GM12878 (cell line): ENCODE data around the gene PLEKHG4B. TPM values are rescaled to one million over a fixed set of nuclear protein-coding genes. Genes with fewer than 3 reads are reported as not detected.

Experiments used
- ATAC-seq: fragments of 200-7000 bp; cut with Tn5 transposase; 3 replicates; pipeline ENCODE4 v1.9.1; 2020; ENCODE audit warnings: mild to moderate bottlenecking, moderate library complexity
- BruUV-seq: library from RNA; stranded (reverse); fragments of 400-500 nt; replicated peaks from 2 replicates; lab custom pipeline; 2021; lab: Mats Ljungman, UMichigan
- CTCF ChIA-PET: fragments of 300-600 bp; sonication (Branson Sonifier 250); formaldehyde crosslinking; extraction: SDS; loops from one replicate; lab custom pipeline; 2021; ENCODE audit warnings: inconsistent platforms; lab: Yijun Ruan, JAX
- POLR2A ChIA-PET: fragments of 350-600 bp; formaldehyde crosslinking; extraction: SDS; loops from one replicate; lab custom pipeline; 2021; ENCODE audit warnings: inconsistent platforms; lab: Charles Lee
- RAD21 ChIA-PET: fragments of 300-600 bp; sonication (Branson Sonifier 250); formaldehyde crosslinking; loops from one replicate; lab custom pipeline; 2023; ENCODE audit warnings: antibody characterized with exemption; ENCODE audit not compliant: unreplicated experiment; lab: Charles Lee
- SMC1A ChIA-PET: fragments of 300-600 bp; sonication (Branson Sonifier 250); formaldehyde crosslinking; loops from one replicate; lab custom pipeline; 2023; ENCODE audit not compliant: unreplicated experiment, uncharacterized antibody; lab: Charles Lee
- DNase-seq: peaks from one replicate; pipeline ENCODE4 v3.0.0-alpha.2; 2011; ENCODE audit warnings: low read depth, low spot score
- FAIRE-seq: peaks from 3 replicates; lab custom pipeline; 2011; peaks lifted over from hg19 to GRCh38; lab: Jason Lieb, UNC
- H2AFZ ChIP-seq: 2 replicates; pipeline ENCODE4 v1.6.0; 2011; ENCODE audit warnings: low read depth, low read length, control low read depth; ENCODE audit not compliant: control insufficient read depth
- H3K27ac ChIP-seq: 2 replicates; pipeline ENCODE4 v1.5.1; 2011; ENCODE audit warnings: control low read depth; ENCODE audit not compliant: control insufficient read depth, insufficient read depth
- H3K27me3 ChIP-seq, 2 experiments: replicated peaks in 1 of 2; 2 replicates each; pipeline versions ENCODE4 v1.6.0 to v1.6.1; 2011; ENCODE audit warnings: low read length in 1 of 2; ENCODE audit not compliant: control insufficient read depth in 2 of 2, insufficient read depth in 2 of 2
- H3K36me3 ChIP-seq, 2 experiments: 2 replicates each; pipeline ENCODE4 v1.5.1; 2011; ENCODE audit warnings: low read length in 1 of 2; ENCODE audit not compliant: control insufficient read depth in 2 of 2, insufficient read depth in 2 of 2
- H3K4me1 ChIP-seq: 2 replicates; pipeline ENCODE4 v1.6.1; 2011; ENCODE audit warnings: mild to moderate bottlenecking, low read length, moderate library complexity, mixed read lengths; ENCODE audit not compliant: control insufficient read depth, insufficient read depth
- H3K4me2 ChIP-seq: 2 replicates; pipeline ENCODE4 v1.6.0; 2011; ENCODE audit warnings: control low read depth; ENCODE audit not compliant: control insufficient read depth, insufficient read depth
- H3K4me3 ChIP-seq: fragments of 200-600 bp; sonication (generic); 2 replicates; pipeline ENCODE4 v1.5.1; 2016
- H3K79me2 ChIP-seq: 2 replicates; pipeline ENCODE4 v1.6.0; 2011; ENCODE audit warnings: low read length; ENCODE audit not compliant: control insufficient read depth, insufficient read depth
- H3K9ac ChIP-seq: 2 replicates; pipeline ENCODE4 v1.8.0; 2011; ENCODE audit warnings: low read length, control low read depth, mixed read lengths; ENCODE audit not compliant: control insufficient read depth, insufficient read depth
- H3K9me3 ChIP-seq: replicated peaks from 3 replicates; pipeline ENCODE4 v1.5.1; 2011; ENCODE audit warnings: mild to moderate bottlenecking, low read length; ENCODE audit not compliant: control insufficient read depth, insufficient read depth
- H4K20me1 ChIP-seq: 2 replicates; pipeline ENCODE4 v1.6.0; 2011; ENCODE audit not compliant: control insufficient read depth, insufficient read depth
- BCL3 ChIP-seq: IDR thresholded peaks from 2 replicates; pipeline ENCODE4 v1.6.1; 2011; ENCODE audit warnings: borderline replicate concordance, low read depth, mild to moderate bottlenecking, moderate library complexity, low read length; ENCODE audit not compliant: insufficient read depth, poor library complexity, severe bottlenecking
- CREM ChIP-seq: IDR thresholded peaks from 2 replicates; pipeline ENCODE4 v1.6.1; 2014; ENCODE audit warnings: antibody characterized with exemption, low read depth
- MXI1 ChIP-seq: fragments of 150-350 bp; IDR thresholded peaks from 2 replicates; pipeline ENCODE4 v1.6.1; 2011; ENCODE audit warnings: low read depth, mild to moderate bottlenecking, inconsistent platforms, low read length, improper control_type of control experiment
- MYC ChIP-seq: IDR thresholded peaks from 2 replicates; pipeline ENCODE4 v1.6.1; 2011; ENCODE audit warnings: mild to moderate bottlenecking, low read length, moderate library complexity, inconsistent platforms; ENCODE audit not compliant: insufficient read depth, insufficient replicate concordance, insufficient read length, severe bottlenecking
- NFXL1 ChIP-seq: fragments of 450-650 bp; IDR thresholded peaks from 2 replicates; pipeline ENCODE4 v1.6.1; 2017; ENCODE audit warnings: antibody characterized with exemption, mild to moderate bottlenecking, borderline replicate concordance
- NR2C2 ChIP-seq: IDR thresholded peaks from 2 replicates; pipeline ENCODE4 v1.6.1; 2011; ENCODE audit warnings: borderline replicate concordance, low read depth; ENCODE audit not compliant: control insufficient read depth, insufficient read length
- PML ChIP-seq: IDR thresholded peaks from 2 replicates; pipeline ENCODE4 v1.6.1; 2012; ENCODE audit warnings: low read length, inconsistent platforms
- POLR2AphosphoS2 ChIP-seq: IDR thresholded peaks from 2 replicates; pipeline ENCODE4 v1.6.1; 2011; ENCODE audit warnings: low read depth, mild to moderate bottlenecking, low read length, improper control_type of control experiment, moderate library complexity
- RBBP5 ChIP-seq: fragments of 200-600 bp; sonication (generic); conservative IDR thresholded peaks from 2 replicates; pipeline ENCODE4 v1.6.1; 2016
- RELA ChIP-seq: fragments of 450-650 bp; IDR thresholded peaks from 2 replicates; pipeline ENCODE4 v1.8.0; 2014; ENCODE audit warnings: borderline replicate concordance; ENCODE audit not compliant: partially characterized antibody
- REST ChIP-seq: IDR thresholded peaks from 2 replicates; pipeline ENCODE4 v1.6.1; 2012; ENCODE audit warnings: mild to moderate bottlenecking, low read depth, low read length
- TBL1XR1 ChIP-seq: IDR thresholded peaks from 2 replicates; pipeline ENCODE4 v1.6.1; 2012; ENCODE audit warnings: low read depth, low read length, improper control_type of control experiment
- ZBTB40 ChIP-seq: fragments of 450-650 bp; IDR thresholded peaks from 2 replicates; pipeline ENCODE4 v1.6.1; 2016; ENCODE audit warnings: mild to moderate bottlenecking, moderate library complexity, borderline replicate concordance
- ZSCAN29 ChIP-seq: fragments of 450-650 bp; IDR thresholded peaks from 2 replicates; pipeline ENCODE4 v1.6.1; 2017; ENCODE audit warnings: mild to moderate bottlenecking, moderate library complexity
- whole genome bisulfite sequencing: methylation state at CpG from one replicate; pipeline ENCODE4 v1.1.6; 2016; ENCODE audit warnings: low lambda C conversion rate; ENCODE audit not compliant: insufficient replicate concordance, insufficient coverage; ENCODE audit errors: missing lambda C conversion rate; 5-methylcytosine and 5-hydroxymethylcytosine counted together
- in situ Hi-C: fragments of 300-500 bp; cut with MboI; formaldehyde crosslinking; loops from 9 replicates; pipeline ENCODE4 v1.14.3; 2018; ENCODE audit warnings: mixed read lengths
- intact Hi-C: fragments of 100-400 bp; cut with micrococcal nuclease; formaldehyde crosslinking; loops from one replicate; pipeline ENCODE4 v1.14.2; 2022; ENCODE audit not compliant: unreplicated experiment
- polyA plus RNA-seq, 11 experiments: library from polyadenylated mRNA; depleted of rRNA in 4 of 11; unstranded in 6 of 11; stranded (reverse) in 5 of 11; fragments of >200 nt; fragmentation: Nextera tagmentation in 4 of 11; fragmentation: Illumina TruSeq in 1 of 11; extraction: Ambion mirVana in 4 of 11; extraction: Trizol in 1 of 11; gene quantifications; 1 replicate in 1 of 11; 2 replicates in 10 of 11; pipeline versions ENCODE4 v1.2.1 to v1.2.3, GENCODE V29; 2011 to 2016; ENCODE audit warnings: inconsistent platforms in 2 of 11, missing spikeins in 2 of 11, low read depth in 1 of 11
- total RNA-seq, 4 experiments: library from RNA; depleted of rRNA in 3 of 4; stranded (reverse); fragments of >200 nt in 3 of 4; fragmentation: Illumina TruSeq in 1 of 4; extraction: Trizol in 1 of 4; gene quantifications; 2 replicates each; pipeline versions ENCODE4 v1.2.1 to v1.2.3, GENCODE V29; 2013 to 2021

The PLEKHG4B gene
- total and polyA plus RNA-seq, 10 of the 15 experiments (the other 5 are each of a cell fraction or from before 2014, with no cell fraction given): under 0.01 to 0.05 (median 0.01) TPM; not detected in 6

DNA sequence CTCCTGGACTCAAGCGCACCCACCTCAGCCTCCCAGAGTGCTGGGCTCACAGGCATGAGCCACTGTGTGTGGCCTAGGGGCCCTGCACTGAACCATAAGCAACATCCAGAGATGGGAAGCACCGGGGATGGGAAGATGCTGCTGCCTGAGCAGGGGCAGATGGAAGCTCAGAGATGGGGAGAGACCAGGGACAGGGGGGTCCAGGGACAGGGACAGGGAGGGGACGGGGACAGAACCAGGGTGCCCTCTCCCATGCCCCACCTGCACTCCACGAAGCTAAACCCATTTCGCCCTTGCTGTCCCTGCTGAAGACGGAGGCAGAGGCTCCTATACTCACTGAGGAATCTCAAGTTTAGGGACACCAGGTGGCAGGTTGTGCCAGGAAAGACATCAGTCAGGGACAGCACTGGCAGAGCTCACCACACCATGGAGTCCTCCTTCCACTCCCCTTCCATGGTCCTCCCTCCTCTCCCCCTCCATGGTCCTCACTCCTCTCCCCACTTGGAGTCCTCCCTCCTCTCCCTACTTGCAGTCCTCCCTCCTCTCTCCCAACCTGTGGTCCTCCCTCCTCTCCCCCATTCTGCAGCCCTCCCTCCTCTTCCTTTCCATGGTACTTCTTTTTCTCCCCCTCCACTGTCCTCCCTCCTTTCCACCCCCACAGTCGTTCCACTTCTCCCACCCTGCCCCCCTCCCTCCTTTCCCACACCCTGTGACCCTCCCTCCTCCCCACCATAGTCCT lies 53.8 kb downstream of the PLEKHG4B start:
- H3K79me2 ChIP-seq: no peaks in the 10 kb centered on the region
- H3K9ac ChIP-seq: no peak overlapping the region
- CTCF ChIA-PET: no interaction called here
- BruUV-seq: no TSS peak
- FAIRE-seq (no peak), ATAC-seq (no peak), DNase-seq (no peak)
- 34% methylated on average over 6 of the region's 7 CpGs for WGBS
- intact Hi-C loops (no loop called here), in situ Hi-C loops (no loop called here)
- RAD21 ChIA-PET: no interaction called here
- SMC1A ChIA-PET: no interaction called here
- TF ChIP-seq TBL1XR1 (no peak), ZBTB40 (no peak), MXI1 (no peak), NR2C2 (no peak), CREM (no peak), RELA (no peak), NFXL1 (no peak), ZSCAN29 (no peak), BCL3 (no peak), REST (no peak), MYC (no peak), POLR2AphosphoS2 (no peak), PML (no peak), RBBP5 (no peak)
- no peak overlapping the region for H3K4me2 ChIP-seq
- POLR2A ChIA-PET: no interaction called here
- H3K27me3 ChIP-seq: no peaks in the 10 kb centered on the region
- peaks cover 2% of the 10 kb centered on the region; the same call in 2 of the 3 replicates for H3K9me3 ChIP-seq
- no peaks in the 10 kb centered on the region for H3K4me1 ChIP-seq
- H3K36me3 ChIP-seq: no peaks in the 10 kb centered on the region
- no peak overlapping the region for H3K4me3 ChIP-seq
- no peaks in the 10 kb centered on the region for H4K20me1 ChIP-seq
- no peak overlapping the region for H3K27ac ChIP-seq
- no peak overlapping the region for H2AFZ ChIP-seq
